Natural killer cell (primary cell): ENCODE data around the gene CBLN2. TPM values are rescaled to one million over a fixed set of nuclear protein-coding genes. Genes with fewer than 3 reads are reported as not detected.

Experiments used
- ATAC-seq, 3 donors: fragments of 150-1000 bp in 2 of 3; fragments of 200-7000 bp in 1 of 3; cut with Tn5 transposase; 1 replicate in 1 of 3; 2 replicates in 2 of 3; pipeline ENCODE4 v1.10.0; 2021; ENCODE audit warnings: mild to moderate bottlenecking in 2 of 3, moderate library complexity in 2 of 3
- DNase-seq, 2 donors: peaks; one replicate each; pipeline versions ENCODE4 v3.0.0 to v3.0.0-alpha.2; 2013 to 2021; ENCODE audit warnings: mixed read lengths in 1 of 2
- H3K27ac ChIP-seq: one replicate; pipeline ENCODE4 v1.5.1; 2013; ENCODE audit warnings: mild to moderate bottlenecking, low read length
- H3K27me3 ChIP-seq: one replicate; pipeline ENCODE4 v1.6.1; 2013; ENCODE audit warnings: low read length; ENCODE audit not compliant: control insufficient read depth, insufficient read depth
- H3K36me3 ChIP-seq: one replicate; pipeline ENCODE4 v1.6.1; 2013; ENCODE audit warnings: low read length; ENCODE audit not compliant: control insufficient read depth, insufficient read depth
- H3K4me1 ChIP-seq: one replicate; pipeline ENCODE4 v1.6.1; 2013; ENCODE audit warnings: low read length; ENCODE audit not compliant: control insufficient read depth, insufficient read depth
- H3K4me3 ChIP-seq: one replicate; pipeline ENCODE4 v1.5.1; 2013; ENCODE audit warnings: low read length
- H3K9me3 ChIP-seq: one replicate; pipeline ENCODE4 v1.6.1; 2013; ENCODE audit warnings: low read length; ENCODE audit not compliant: control insufficient read depth, insufficient read depth
- H3K27ac Mint-ChIP-seq, 2 donors: one replicate each; pipeline ENCODE4 v1.8.0; 2022; ENCODE audit warnings: mild to moderate bottlenecking in 2 of 2, mixed read lengths in 2 of 2, moderate library complexity in 1 of 2
- H3K27me3 Mint-ChIP-seq, 2 donors: one replicate each; pipeline ENCODE4 v1.8.0; 2022; ENCODE audit warnings: low read depth in 2 of 2, mixed read lengths in 2 of 2
- H3K36me3 Mint-ChIP-seq: one replicate; pipeline ENCODE4 v1.8.0; 2022; ENCODE audit warnings: mixed read lengths
- H3K4me1 Mint-ChIP-seq, 2 donors: one replicate each; pipeline ENCODE4 v1.8.0; 2022; ENCODE audit warnings: mixed read lengths in 2 of 2
- H3K4me3 Mint-ChIP-seq: one replicate; pipeline ENCODE4 v1.8.0; 2022; ENCODE audit warnings: mild to moderate bottlenecking, moderate library complexity, mixed read lengths
- H3K9me3 Mint-ChIP-seq, 2 donors: one replicate each; pipeline ENCODE4 v1.8.0; 2022; ENCODE audit warnings: mixed read lengths in 2 of 2
- WGBS: methylation state at CpG from one replicate; pipeline ENCODE4 v1.1.7; 2013; ENCODE audit warnings: missing lambda C conversion rate; ENCODE audit not compliant: insufficient coverage; 5-methylcytosine and 5-hydroxymethylcytosine counted together
- intact Hi-C: fragments of 100-400 bp; cut with micrococcal nuclease; formaldehyde crosslinking; loops from one replicate; pipeline ENCODE4 v1.14.2; 2022
- total RNA-seq, 4 donors: library from RNA; stranded (reverse); fragments of 120-200 nt in 1 of 4; gene quantifications; one replicate each; pipeline versions ENCODE4 v1.2.3 to v1.2.4, GENCODE V29; 2013 to 2022
- TF ChIP-seq, protein P1 (sequence below): fragments of 200-600 bp; IDR thresholded peaks from one replicate; pipeline ENCODE4 v1.8.0; 2022; ENCODE audit warnings: antibody characterized with exemption

Gene CBLN2
- total RNA-seq, 3 donors from 2014 or later (not counting 1 experiment from before 2014, with no cell fraction given), result not detected

- Mint-ChIP-seq H3K9me3 (peaks cover 13 to 21% of the 10 kb centered on the region in 2 donors), H3K4me3 (no peak overlapping the region), H3K27ac (no peak overlapping the region), H3K27me3 (no peaks in the 10 kb centered on the region), H3K4me1 (no peaks in the 10 kb centered on the region), H3K36me3 (no peaks in the 10 kb centered on the region)
- H3K9me3 ChIP-seq, result no peaks in the 10 kb centered on the region
- intact Hi-C loops, result no loop called here
- no peaks in the 10 kb centered on the region for H3K27me3 ChIP-seq
- WGBS, result 100% methylated on average over 1 of the region's 2 CpGs
- H3K4me1 ChIP-seq, result no peaks in the 10 kb centered on the region
- H3K4me3 ChIP-seq, result no peak overlapping the region
- no peak for DNase-seq
- no peak for ATAC-seq
- TF ChIP-seq, protein P1, sequence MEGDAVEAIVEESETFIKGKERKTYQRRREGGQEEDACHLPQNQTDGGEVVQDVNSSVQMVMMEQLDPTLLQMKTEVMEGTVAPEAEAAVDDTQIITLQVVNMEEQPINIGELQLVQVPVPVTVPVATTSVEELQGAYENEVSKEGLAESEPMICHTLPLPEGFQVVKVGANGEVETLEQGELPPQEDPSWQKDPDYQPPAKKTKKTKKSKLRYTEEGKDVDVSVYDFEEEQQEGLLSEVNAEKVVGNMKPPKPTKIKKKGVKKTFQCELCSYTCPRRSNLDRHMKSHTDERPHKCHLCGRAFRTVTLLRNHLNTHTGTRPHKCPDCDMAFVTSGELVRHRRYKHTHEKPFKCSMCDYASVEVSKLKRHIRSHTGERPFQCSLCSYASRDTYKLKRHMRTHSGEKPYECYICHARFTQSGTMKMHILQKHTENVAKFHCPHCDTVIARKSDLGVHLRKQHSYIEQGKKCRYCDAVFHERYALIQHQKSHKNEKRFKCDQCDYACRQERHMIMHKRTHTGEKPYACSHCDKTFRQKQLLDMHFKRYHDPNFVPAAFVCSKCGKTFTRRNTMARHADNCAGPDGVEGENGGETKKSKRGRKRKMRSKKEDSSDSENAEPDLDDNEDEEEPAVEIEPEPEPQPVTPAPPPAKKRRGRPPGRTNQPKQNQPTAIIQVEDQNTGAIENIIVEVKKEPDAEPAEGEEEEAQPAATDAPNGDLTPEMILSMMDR, result no peak
- no peaks in the 10 kb centered on the region for H3K36me3 ChIP-seq
- no peak overlapping the region for H3K27ac ChIP-seq
Measured at GRCh38 chr18:72572896-72573295, 28.8 kb upstream of the CBLN2 start.

GRCh38 chr18:72566290-72566689, 22.1 kb upstream of the CBLN2 start:
- H3K36me3 Mint-ChIP-seq, result no peaks in the 10 kb centered on the region
- H3K27ac Mint-ChIP-seq, result no peak overlapping the region
- DNase-seq (no peak), ATAC-seq (no peak)
- TF ChIP-seq, protein P1, result no peak
- no peaks in the 10 kb centered on the region for H3K27me3 Mint-ChIP-seq
- Histone ChIP-seq H3K9me3 (peaks cover 4% of the 10 kb centered on the region), H3K4me1 (no peaks in the 10 kb centered on the region), H3K27ac (no peak overlapping the region), H3K27me3 (no peaks in the 10 kb centered on the region), H3K4me3 (no peak overlapping the region), H3K36me3 (no peaks in the 10 kb centered on the region)
- H3K4me1 Mint-ChIP-seq, result no peaks in the 10 kb centered on the region
- H3K4me3 Mint-ChIP-seq, result no peak overlapping the region
- peaks cover 19 to 23% of the 10 kb centered on the region in 2 donors for H3K9me3 Mint-ChIP-seq
- intact Hi-C loops, result no loop called here
- WGBS, result 88% methylated on average over 2 of the region's 3 CpGs

GRCh38 chr18:72555968-72556367, 11.8 kb upstream of the CBLN2 start:
- Histone ChIP-seq H3K27ac (no peak overlapping the region), H3K4me3 (no peak overlapping the region), H3K36me3 (no peaks in the 10 kb centered on the region), H3K9me3 (peaks cover 5% of the 10 kb centered on the region), H3K27me3 (no peaks in the 10 kb centered on the region), H3K4me1 (no peaks in the 10 kb centered on the region)
- no peaks in the 10 kb centered on the region for H3K4me1 Mint-ChIP-seq
- no peak overlapping the region for H3K4me3 Mint-ChIP-seq
- no peak overlapping the region for H3K27ac Mint-ChIP-seq
- peaks cover 2 to 5% of the 10 kb centered on the region in 2 donors for H3K9me3 Mint-ChIP-seq
- WGBS, result no CpG with 5 or more reads among the region's 1 CpG
- intact Hi-C loops, result no loop called here
- DNase-seq, result no peak
- no peaks in the 10 kb centered on the region for H3K36me3 Mint-ChIP-seq
- TF ChIP-seq, protein P1, result no peak
- no peak for ATAC-seq
- H3K27me3 Mint-ChIP-seq, result no peaks in the 10 kb centered on the region

GRCh38 chr18:72555101-72555500, 11.0 kb upstream of the CBLN2 start:
- Histone ChIP-seq H3K4me1 (no peaks in the 10 kb centered on the region), H3K4me3 (no peak overlapping the region), H3K36me3 (no peaks in the 10 kb centered on the region), H3K27me3 (no peaks in the 10 kb centered on the region), H3K9me3 (peaks cover 5% of the 10 kb centered on the region), H3K27ac (no peak overlapping the region)
- Mint-ChIP-seq H3K4me1 (no peaks in the 10 kb centered on the region), H3K9me3 (peaks cover 2 to 5% of the 10 kb centered on the region in 2 donors), H3K4me3 (no peak overlapping the region), H3K36me3 (no peaks in the 10 kb centered on the region), H3K27ac (no peak overlapping the region), H3K27me3 (no peaks in the 10 kb centered on the region)
- intact Hi-C loops, result no loop called here
- no peak for ATAC-seq
- TF ChIP-seq, protein P1, result no peak
- no peak for DNase-seq
- WGBS, result 77% methylated on average over 6 of the region's 7 CpGs
